ENCODE data around the gene SLC22A15.

SLC22A15 gene

DNA sequence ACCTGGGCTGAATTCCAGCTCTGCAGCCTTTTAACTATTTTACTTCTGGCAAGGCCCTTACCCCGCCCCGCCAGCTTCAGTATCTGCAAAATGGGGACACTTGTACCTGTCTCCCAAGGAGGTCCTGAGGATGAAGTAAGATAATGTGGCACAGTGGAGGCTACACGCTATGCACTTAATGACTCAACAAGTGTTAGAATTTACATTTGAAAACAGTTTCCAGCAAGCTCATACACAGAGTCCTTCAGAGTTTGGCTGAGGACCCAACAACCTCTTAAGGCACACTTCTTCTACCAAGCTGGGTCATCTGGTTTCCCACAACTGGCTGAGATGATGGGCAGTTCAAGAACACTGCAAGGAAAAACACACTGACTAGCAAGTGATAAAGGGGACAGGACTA, 30.2 kb upstream of the SLC22A15 start:
- no peak for TF ChIP-seq TAF1 (IDR thresholded peaks at IDR 0.05; ENCODE audit: borderline replicate concordance, insufficient read depth, low read length)
- TF ChIP-seq POLR2AphosphoS5 (IDR thresholded peaks at IDR 0.05; ENCODE audit: low read depth, low read length): no peak
- no peak for TF ChIP-seq SIN3A (IDR thresholded peaks at IDR 0.05; ENCODE audit: borderline replicate concordance, insufficient read depth, low read length)
- TF ChIP-seq, protein P1, sequence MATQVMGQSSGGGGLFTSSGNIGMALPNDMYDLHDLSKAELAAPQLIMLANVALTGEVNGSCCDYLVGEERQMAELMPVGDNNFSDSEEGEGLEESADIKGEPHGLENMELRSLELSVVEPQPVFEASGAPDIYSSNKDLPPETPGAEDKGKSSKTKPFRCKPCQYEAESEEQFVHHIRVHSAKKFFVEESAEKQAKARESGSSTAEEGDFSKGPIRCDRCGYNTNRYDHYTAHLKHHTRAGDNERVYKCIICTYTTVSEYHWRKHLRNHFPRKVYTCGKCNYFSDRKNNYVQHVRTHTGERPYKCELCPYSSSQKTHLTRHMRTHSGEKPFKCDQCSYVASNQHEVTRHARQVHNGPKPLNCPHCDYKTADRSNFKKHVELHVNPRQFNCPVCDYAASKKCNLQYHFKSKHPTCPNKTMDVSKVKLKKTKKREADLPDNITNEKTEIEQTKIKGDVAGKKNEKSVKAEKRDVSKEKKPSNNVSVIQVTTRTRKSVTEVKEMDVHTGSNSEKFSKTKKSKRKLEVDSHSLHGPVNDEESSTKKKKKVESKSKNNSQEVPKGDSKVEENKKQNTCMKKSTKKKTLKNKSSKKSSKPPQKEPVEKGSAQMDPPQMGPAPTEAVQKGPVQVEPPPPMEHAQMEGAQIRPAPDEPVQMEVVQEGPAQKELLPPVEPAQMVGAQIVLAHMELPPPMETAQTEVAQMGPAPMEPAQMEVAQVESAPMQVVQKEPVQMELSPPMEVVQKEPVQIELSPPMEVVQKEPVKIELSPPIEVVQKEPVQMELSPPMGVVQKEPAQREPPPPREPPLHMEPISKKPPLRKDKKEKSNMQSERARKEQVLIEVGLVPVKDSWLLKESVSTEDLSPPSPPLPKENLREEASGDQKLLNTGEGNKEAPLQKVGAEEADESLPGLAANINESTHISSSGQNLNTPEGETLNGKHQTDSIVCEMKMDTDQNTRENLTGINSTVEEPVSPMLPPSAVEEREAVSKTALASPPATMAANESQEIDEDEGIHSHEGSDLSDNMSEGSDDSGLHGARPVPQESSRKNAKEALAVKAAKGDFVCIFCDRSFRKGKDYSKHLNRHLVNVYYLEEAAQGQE (IDR thresholded peaks at IDR 0.05; ENCODE audit: insufficient read depth in 1 of 2, low read depth in 2 of 2, low read length in 2 of 2): no peak
- TF ChIP-seq FOXP2 (optimal IDR thresholded peaks at IDR 0.05; ENCODE audit: borderline replicate concordance, extremely low read depth, extremely low read length, insufficient read depth): no peak

DNA sequence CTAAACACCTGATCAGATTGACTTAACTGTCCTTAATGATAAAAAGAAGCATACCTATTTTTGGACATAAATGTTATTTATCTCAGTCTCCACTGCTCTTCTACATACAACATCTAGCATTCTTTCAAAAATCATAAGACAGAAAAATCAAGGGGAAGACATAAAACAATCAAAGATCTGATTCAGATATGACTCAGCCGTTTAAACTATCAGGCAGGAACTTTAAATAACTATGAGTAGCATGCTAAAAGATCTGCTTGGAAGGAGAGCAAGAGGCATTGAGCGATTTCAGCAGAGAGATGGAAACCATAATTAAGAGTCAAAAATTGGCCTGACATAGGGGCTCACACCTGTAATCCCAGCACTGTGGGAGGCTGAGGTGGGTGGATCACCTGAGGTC, 27.2 kb upstream of the SLC22A15 start:
- no peak for TF ChIP-seq POLR2AphosphoS5 (IDR thresholded peaks at IDR 0.05; ENCODE audit: low read depth, low read length)
- no peak for TF ChIP-seq FOXP2 (optimal IDR thresholded peaks at IDR 0.05; ENCODE audit: borderline replicate concordance, extremely low read depth, extremely low read length, insufficient read depth)
- no peak for TF ChIP-seq SIN3A (IDR thresholded peaks at IDR 0.05; ENCODE audit: borderline replicate concordance, insufficient read depth, low read length)
- TF ChIP-seq TAF1 (IDR thresholded peaks at IDR 0.05; ENCODE audit: borderline replicate concordance, insufficient read depth, low read length): no peak
- TF ChIP-seq, protein P1 (IDR thresholded peaks at IDR 0.05; ENCODE audit: insufficient read depth in 1 of 2, low read depth in 2 of 2, low read length in 2 of 2): no peak

DNA sequence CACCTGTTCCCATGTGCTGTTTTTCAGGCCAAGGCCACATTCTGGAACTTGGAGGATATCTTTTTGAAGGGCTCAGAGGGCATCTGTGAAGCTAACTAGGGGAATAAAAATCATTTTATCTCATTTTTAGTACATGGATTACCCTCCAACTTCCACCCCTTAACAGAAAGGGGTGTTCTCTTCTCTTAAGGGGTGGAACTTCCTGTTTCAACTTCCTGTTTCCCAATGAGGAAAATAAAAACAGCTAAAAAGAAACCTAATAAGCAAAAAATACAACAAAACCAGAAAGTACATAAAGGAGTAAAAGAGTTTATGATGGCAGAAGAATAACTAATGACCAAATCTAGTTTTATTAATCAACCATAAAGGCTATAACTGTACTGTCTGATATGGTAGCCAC, 24.8 kb upstream of the SLC22A15 start:
- TF ChIP-seq POLR2AphosphoS5 (IDR thresholded peaks at IDR 0.05; ENCODE audit: low read depth, low read length): no peak
- TF ChIP-seq, protein P1 (IDR thresholded peaks at IDR 0.05; ENCODE audit: insufficient read depth in 1 of 2, low read depth in 2 of 2, low read length in 2 of 2): no peak
- no peak for TF ChIP-seq TAF1 (IDR thresholded peaks at IDR 0.05; ENCODE audit: borderline replicate concordance, insufficient read depth, low read length)
- no peak for TF ChIP-seq SIN3A (IDR thresholded peaks at IDR 0.05; ENCODE audit: borderline replicate concordance, insufficient read depth, low read length)
- TF ChIP-seq FOXP2 (optimal IDR thresholded peaks at IDR 0.05; ENCODE audit: borderline replicate concordance, extremely low read depth, extremely low read length, insufficient read depth): no peak

DNA sequence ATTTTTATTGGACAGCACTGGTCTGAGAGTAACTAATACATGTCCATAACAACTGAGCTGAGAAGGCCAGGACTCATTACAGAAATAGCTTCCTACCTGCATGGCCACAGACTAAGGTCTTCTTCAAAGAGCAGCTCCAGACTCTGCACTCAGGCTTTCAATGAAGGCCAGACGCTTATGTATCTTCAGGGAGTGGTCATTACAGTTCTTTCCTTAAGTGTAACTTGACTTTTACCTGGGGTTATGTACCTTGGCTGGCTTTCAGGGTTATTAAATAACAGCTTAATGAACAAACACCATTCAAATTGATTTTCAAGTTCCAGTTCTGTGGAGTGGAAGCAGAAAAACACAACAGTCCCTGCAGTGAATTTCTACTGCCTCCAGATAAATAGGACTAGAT, 23.8 kb upstream of the SLC22A15 start:
- TF ChIP-seq, protein P1 (IDR thresholded peaks at IDR 0.05; ENCODE audit: insufficient read depth in 1 of 2, low read depth in 2 of 2, low read length in 2 of 2): no peak
- TF ChIP-seq TAF1 (IDR thresholded peaks at IDR 0.05; ENCODE audit: borderline replicate concordance, insufficient read depth, low read length) (no peak), SIN3A (IDR thresholded peaks at IDR 0.05; ENCODE audit: borderline replicate concordance, insufficient read depth, low read length) (no peak), FOXP2 (optimal IDR thresholded peaks at IDR 0.05; ENCODE audit: borderline replicate concordance, extremely low read depth, extremely low read length, insufficient read depth) (no peak), POLR2AphosphoS5 (IDR thresholded peaks at IDR 0.05; ENCODE audit: low read depth, low read length) (no peak)

DNA sequence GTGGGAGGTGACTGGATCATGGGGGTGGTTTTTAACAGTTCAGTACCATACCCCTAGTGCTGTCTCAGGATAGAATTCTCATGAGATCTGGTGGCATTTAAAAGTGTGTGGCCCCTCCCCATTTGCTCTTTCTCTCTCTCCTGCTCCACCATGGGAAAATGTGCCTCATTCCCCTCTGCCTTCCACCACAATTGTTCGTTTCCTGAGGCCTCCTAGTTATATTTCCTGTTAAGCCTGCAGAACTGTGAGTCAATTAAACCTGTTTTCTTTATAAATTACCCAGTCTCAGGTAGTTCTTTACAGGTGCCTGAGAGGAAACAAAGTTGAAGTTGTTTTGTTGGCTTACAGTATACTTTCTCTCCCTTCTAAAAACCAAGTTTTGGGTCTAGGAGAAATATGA, 23.1 kb upstream of the SLC22A15 start:
- TF ChIP-seq TAF1 (IDR thresholded peaks at IDR 0.05; ENCODE audit: borderline replicate concordance, insufficient read depth, low read length) (no peak), FOXP2 (optimal IDR thresholded peaks at IDR 0.05; ENCODE audit: borderline replicate concordance, extremely low read depth, extremely low read length, insufficient read depth) (no peak), SIN3A (IDR thresholded peaks at IDR 0.05; ENCODE audit: borderline replicate concordance, insufficient read depth, low read length) (no peak), POLR2AphosphoS5 (IDR thresholded peaks at IDR 0.05; ENCODE audit: low read depth, low read length) (no peak)
- TF ChIP-seq, protein P1 (IDR thresholded peaks at IDR 0.05; ENCODE audit: insufficient read depth in 1 of 2, low read depth in 2 of 2, low read length in 2 of 2): no peak

All from PFSK-1 (cell line).